Small intestine (tissue), 4 donors: Measurements from ENCODE around the gene HCAR1. TPM values are rescaled to one million over a fixed set of nuclear protein-coding genes. Genes with fewer than 3 reads are reported as not detected.

ENCODE experiments used
- polyA plus RNA-seq, 4 donors: library from polyadenylated mRNA; stranded (reverse) in 3 of 4; unstranded in 1 of 4; fragments of 200-250 nt in 3 of 4; fragments of 120-200 nt in 1 of 4; gene quantifications; one replicate each; pipeline versions ENCODE4 v1.2.1 to v1.2.3, GENCODE V29; 2013
- donor health status: healthy with polysubstance abuse.
- donor health status: Bipolar disorder and iron deficiency.
- donor health status: healthy.

Gene HCAR1
- polyA plus RNA-seq, 4 donors, result 0.16 to 0.27 TPM; not detected in 2

Other genes starting within 250 kb of the HCAR1 start
- 10 to 100 TPM; 14.6 to 30.9 (median 21.0) TPM for gene ZCCHC8, start 229.9 kb downstream of the HCAR1 start, polyA plus RNA-seq
- gene RSRC2, start 203.9 kb downstream of the HCAR1 start, polyA plus RNA-seq, result 100 to 1,000 TPM in 1 of 4 donors, 10 to 100 TPM in 3; 38.1 to 112 (median 42.4) TPM
- 10 to 100 TPM in 2 of 4 donors, 1 to 10 TPM in 2; 1.9 to 34.1 (median 8.8) TPM for gene KNTC1, start 203.6 kb downstream of the HCAR1 start, polyA plus RNA-seq
- gene HCAR2, start 27.5 kb downstream of the HCAR1 start, polyA plus RNA-seq, result 1 to 10 TPM in 1 of 4 donors, under 1 TPM in 1, not detected in 2; 0.52 to 1.8 TPM
- under 1 TPM in 3 of 4 donors, not detected in 1; 0.15 to 0.52 (median 0.27) TPM for gene HCAR3, start 14.0 kb downstream of the HCAR1 start, polyA plus RNA-seq
- 10 to 100 TPM; 23.7 to 56.0 (median 31.7) TPM for gene DENR, start 22.0 kb upstream of the HCAR1 start, polyA plus RNA-seq
- under 1 TPM in 3 of 4 donors, not detected in 1; 0.13 to 0.35 (median 0.27) TPM for gene CCDC62, start 43.7 kb upstream of the HCAR1 start, polyA plus RNA-seq
- 100 to 1,000 TPM in 2 of 4 donors, 10 to 100 TPM in 2; 37.6 to 284 (median 98.8) TPM for gene HIP1R, start 104.6 kb upstream of the HCAR1 start, polyA plus RNA-seq
- gene VPS37B, start 165.3 kb upstream of the HCAR1 start, polyA plus RNA-seq, result 10 to 100 TPM; 22.8 to 31.4 (median 25.1) TPM
- 1 to 10 TPM; 2.5 to 6.6 (median 4.7) TPM for gene ABCB9, start 235.6 kb upstream of the HCAR1 start, polyA plus RNA-seq
- 10 to 100 TPM; 25.0 to 30.3 (median 27.4) TPM for gene OGFOD2, start 244.4 kb upstream of the HCAR1 start, polyA plus RNA-seq
- gene ARL6IP4, start 249.8 kb upstream of the HCAR1 start, polyA plus RNA-seq, result 100 to 1,000 TPM; 197 to 434 (median 332) TPM